RPMI7951 (cell line): ENCODE results near the gene VIM. TPM values are rescaled to one million over a fixed set of nuclear protein-coding genes. Genes with fewer than 3 reads are reported as not detected.

Source experiments
- DNase-seq: peaks from one replicate; pipeline ENCODE4 v3.0.0-alpha.2; 2012; ENCODE audit warnings: low read depth
- total RNA-seq: library from RNA; depleted of rRNA; stranded (reverse); fragments of >200 nt; shearing (Covaris generic); gene quantifications from 2 replicates; pipeline ENCODE4 v1.2.3, GENCODE V29; 2014

The VIM gene
- total RNA-seq, 1 experiment from 2014 or later: 11,641 TPM

GRCh38 chr10:17209881-17210280, 18.2 kb upstream of the VIM start:
- DNase-seq: no peak

- DNase-seq: peak; percentile 55
These were observed 17.7 kb upstream of the VIM start for GRCh38 chr10:17210361-17210760.

- DNase-seq: no peak
These were observed 15.2 kb upstream of the VIM start for GRCh38 chr10:17212802-17213221.

GRCh38 chr10:17213646-17214349, 14.2 kb upstream of the VIM start:
- peak; percentile 71 for DNase-seq

- DNase-seq: no peak
These were observed 13.5 kb upstream of the VIM start for GRCh38 chr10:17214526-17214925.

- DNase-seq: peak; percentile 99
These were observed 12.9 kb upstream of the VIM start for GRCh38 chr10:17214971-17215781.

GRCh38 chr10:17215782-17216122, 12.3 kb upstream of the VIM start:
- DNase-seq: no peak

- DNase-seq: peak; percentile 99
These were observed 11.7 kb upstream of the VIM start for GRCh38 chr10:17216217-17216900.

GRCh38 chr10:17216901-17217395, 11.1 kb upstream of the VIM start:
- DNase-seq: no peak

- DNase-seq: peak; percentile 82
These were observed 10.3 kb upstream of the VIM start for GRCh38 chr10:17217631-17218232.

- peak; percentile 62 for DNase-seq
These were observed 9.0 kb upstream of the VIM start for GRCh38 chr10:17219024-17219423.

GRCh38 chr10:17220652-17221100, 7.4 kb upstream of the VIM start:
- no peak for DNase-seq

- no peak for DNase-seq
These were observed 5.7 kb upstream of the VIM start for GRCh38 chr10:17222329-17222728.

- DNase-seq: no peak
These were observed 2.2 kb upstream of the VIM start for GRCh38 chr10:17225808-17226207.

- peak; percentile 65 for DNase-seq
These were observed 1.1 kb upstream of the VIM start for GRCh38 chr10:17226891-17227303.

GRCh38 chr10:17227367-17228090, 512 bp upstream of the VIM start:
- peak; percentile 62 for DNase-seq

- peak; percentile 96 for DNase-seq
These were observed 1.1 kb downstream of the VIM start for GRCh38 chr10:17229016-17229716.

GRCh38 chr10:17229717-17229966, 1.6 kb downstream of the VIM start:
- no peak for DNase-seq

GRCh38 chr10:17229967-17230682, 2.1 kb downstream of the VIM start:
- DNase-seq: peak; percentile 81

GRCh38 chr10:17231788-17232187, 3.7 kb downstream of the VIM start:
- DNase-seq: no peak
